GM12872 (cell line): ENCODE results near the gene BABAM2.

ENCODE experiments used
- CTCF ChIP-seq: IDR thresholded peaks from 3 replicates; pipeline ENCODE4 v1.5.1; 2011; ENCODE audit warnings: low read depth, mild to moderate bottlenecking, low read length, moderate library complexity; ENCODE audit not compliant: insufficient read depth

BABAM2 gene

DNA sequence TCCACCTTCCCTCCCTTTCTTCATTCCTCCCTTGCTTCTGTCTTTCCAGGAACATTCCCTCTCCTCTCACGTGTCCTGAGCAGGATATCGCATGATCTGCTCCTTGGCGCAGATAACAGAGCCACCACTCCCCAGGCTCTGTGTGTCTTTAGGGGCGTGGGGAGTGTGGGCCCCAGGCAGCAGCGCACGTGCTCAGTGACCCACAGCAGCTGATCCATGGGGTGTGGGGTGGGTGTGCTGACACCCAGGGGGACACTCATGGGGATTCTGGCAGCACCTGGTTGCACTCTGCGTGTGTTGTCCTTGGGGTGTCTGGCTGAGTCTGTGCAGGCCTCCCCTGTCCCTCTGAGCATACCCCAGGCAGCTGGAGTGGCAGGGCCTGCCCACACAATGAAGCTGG, 492.2 kb downstream of the BABAM2 start:
- TF ChIP-seq CTCF: no peak

- TF ChIP-seq CTCF: no peak
Measured at GRCh38 chr2:28387082-28387960, 496.8 kb downstream of the BABAM2 start.
